Ectodermal cell (in vitro differentiated cells): Measurements from ENCODE around the gene NHLRC4.

Experiments
- H3K27ac ChIP-seq: 2 replicates; pipeline ENCODE4 v1.7.0; 2013; ENCODE audit warnings: mild to moderate bottlenecking, low read depth, low read length; ENCODE audit not compliant: insufficient read depth, poor library complexity, severe bottlenecking
- H3K27me3 ChIP-seq: 2 replicates; pipeline ENCODE4 v1.7.0; 2013; ENCODE audit warnings: mild to moderate bottlenecking, low read length; ENCODE audit not compliant: insufficient read depth, control insufficient read depth, poor library complexity, severe bottlenecking
- H3K36me3 ChIP-seq: one replicate; pipeline ENCODE4 v1.7.0; 2013; ENCODE audit warnings: low read length; ENCODE audit not compliant: control insufficient read depth, insufficient read depth
- H3K4me1 ChIP-seq: one replicate; pipeline ENCODE4 v1.7.0; 2013; ENCODE audit warnings: low read length; ENCODE audit not compliant: control insufficient read depth, insufficient read depth
- H3K4me3 ChIP-seq: 2 replicates; pipeline ENCODE4 v1.7.0; 2013; ENCODE audit warnings: low read depth, low read length, control low read depth; ENCODE audit not compliant: insufficient read depth
- H3K9me3 ChIP-seq: 2 replicates; pipeline ENCODE4 v1.7.0; 2013; ENCODE audit warnings: mild to moderate bottlenecking, low read length, moderate library complexity; ENCODE audit not compliant: control insufficient read depth
- WGBS, 2 experiments: methylation state at CpG; one replicate each; pipeline ENCODE4 v1.1.7; 2013; ENCODE audit warnings: missing lambda C conversion rate in 2 of 2; 5-methylcytosine and 5-hydroxymethylcytosine counted together

The NHLRC4 gene

GRCh38 chr16:586047-586644, 19.3 kb downstream of the NHLRC4 start:
- H3K27ac ChIP-seq = no peak overlapping the region
- no peaks in the 10 kb centered on the region for H3K9me3 ChIP-seq
- H3K27me3 ChIP-seq = peaks cover 42% of the 10 kb centered on the region
- H3K36me3 ChIP-seq = no peaks in the 10 kb centered on the region
- H3K4me3 ChIP-seq = no peak overlapping the region
- 72 to 74% methylated on average over 16 of the region's 16 CpGs for WGBS, 2 experiments
- peaks cover 13% of the 10 kb centered on the region for H3K4me1 ChIP-seq

GRCh38 chr16:586645-587590, 20.1 kb downstream of the NHLRC4 start:
- Histone ChIP-seq H3K4me3 (no peak overlapping the region), H3K27me3 (peaks cover 44% of the 10 kb centered on the region)
- 90 to 94% methylated on average over 14 of the region's 14 CpGs for WGBS, 2 experiments

GRCh38 chr16:588639-588888, 21.8 kb downstream of the NHLRC4 start:
- 1% methylated on average over 21 of the region's 21 CpGs for WGBS, 2 experiments
- H3K36me3 ChIP-seq = no peaks in the 10 kb centered on the region

More at GRCh38 chr16:586645-587590, 20.1 kb downstream of the NHLRC4 start:
- H3K4me1 ChIP-seq = peaks cover 15% of the 10 kb centered on the region
- no peak overlapping the region for H3K27ac ChIP-seq
- H3K9me3 ChIP-seq = no peaks in the 10 kb centered on the region
- no peaks in the 10 kb centered on the region for H3K36me3 ChIP-seq

GRCh38 chr16:588889-589657, 22.3 kb downstream of the NHLRC4 start:
- WGBS, 2 experiments = 1% methylated on average over 107 of the region's 107 CpGs
- Histone ChIP-seq H3K4me1 (peaks cover 8% of the 10 kb centered on the region), H3K9me3 (no peaks in the 10 kb centered on the region)

More at GRCh38 chr16:588639-588888, 21.8 kb downstream of the NHLRC4 start:
- peaks cover 12% of the 10 kb centered on the region for H3K4me1 ChIP-seq
- peaks cover 42% of the 10 kb centered on the region for H3K27me3 ChIP-seq
- H3K9me3 ChIP-seq = no peaks in the 10 kb centered on the region
- peak overlapping the region; percentile 87 for H3K27ac ChIP-seq
- peak overlapping the region; percentile 92 for H3K4me3 ChIP-seq

GRCh38 chr16:589658-590187, 22.9 kb downstream of the NHLRC4 start, which contains the start of gene RAB40C:
Gene RAB40C, plus strand, starts transcription at chr16:590066. Its CDS starts 226 bp downstream, at chr16:590292.
- peaks cover 8% of the 10 kb centered on the region for H3K4me1 ChIP-seq
- H3K27me3 ChIP-seq = peaks cover 31% of the 10 kb centered on the region
- H3K4me3 ChIP-seq = peak within 1 kb of the TSS; percentile 92
- no peaks in the 10 kb centered on the region for H3K36me3 ChIP-seq
- H3K27ac ChIP-seq = peak within 1 kb of the TSS; percentile 87
- 0 to 1% methylated on average over 67 of the region's 67 CpGs for WGBS, 2 experiments
- no peaks in the 10 kb centered on the region for H3K9me3 ChIP-seq

More at GRCh38 chr16:588889-589657, 22.3 kb downstream of the NHLRC4 start:
- Histone ChIP-seq H3K27me3 (peaks cover 37% of the 10 kb centered on the region), H3K36me3 (no peaks in the 10 kb centered on the region), H3K4me3 (peak overlapping the region; percentile 92), H3K27ac (peak overlapping the region; percentile 87)

GRCh38 chr16:590188-590814, 23.5 kb downstream of the NHLRC4 start:
- peaks cover 8% of the 10 kb centered on the region for H3K4me1 ChIP-seq
- H3K4me3 ChIP-seq = peak overlapping the region; percentile 67
- H3K36me3 ChIP-seq = no peaks in the 10 kb centered on the region
- peaks cover 28% of the 10 kb centered on the region for H3K27me3 ChIP-seq
- no peak overlapping the region for H3K27ac ChIP-seq
- no peaks in the 10 kb centered on the region for H3K9me3 ChIP-seq
- 2% methylated on average over 71 of the region's 71 CpGs for WGBS, 2 experiments

GRCh38 chr16:590815-591200, 24.0 kb downstream of the NHLRC4 start:
- peaks cover 23% of the 10 kb centered on the region for H3K27me3 ChIP-seq
- WGBS, 2 experiments = 77 to 79% methylated on average over 10 of the region's 10 CpGs
- peaks cover 8% of the 10 kb centered on the region for H3K4me1 ChIP-seq
- H3K4me3 ChIP-seq = peak overlapping the region; percentile 67
- no peaks in the 10 kb centered on the region for H3K36me3 ChIP-seq
- no peak overlapping the region for H3K27ac ChIP-seq
- no peaks in the 10 kb centered on the region for H3K9me3 ChIP-seq

GRCh38 chr16:591231-591630, 24.4 kb downstream of the NHLRC4 start:
- WGBS, 2 experiments = 80 to 85% methylated on average over 8 of the region's 8 CpGs
- peaks cover 8% of the 10 kb centered on the region for H3K4me1 ChIP-seq
- H3K9me3 ChIP-seq = no peaks in the 10 kb centered on the region
- no peaks in the 10 kb centered on the region for H3K36me3 ChIP-seq
- no peak overlapping the region for H3K27ac ChIP-seq
- no peak overlapping the region for H3K4me3 ChIP-seq
- H3K27me3 ChIP-seq = peaks cover 19% of the 10 kb centered on the region

GRCh38 chr16:591892-592517, 25.2 kb downstream of the NHLRC4 start:
- H3K27me3 ChIP-seq = peaks cover 12% of the 10 kb centered on the region
- 92 to 93% methylated on average over 15 of the region's 15 CpGs for WGBS, 2 experiments
- no peak overlapping the region for H3K4me3 ChIP-seq
- no peaks in the 10 kb centered on the region for H3K9me3 ChIP-seq
- H3K36me3 ChIP-seq = no peaks in the 10 kb centered on the region
- H3K27ac ChIP-seq = no peak overlapping the region
- H3K4me1 ChIP-seq = peaks cover 8% of the 10 kb centered on the region
